MM.1S (cell line): ENCODE results near the gene CCL1.

Experiments used
- EZH2 ChIP-seq: fragments of 300-600 bp; sonication (generic); optimal IDR thresholded peaks from 2 replicates; pipeline ENCODE3; 2017; ENCODE audit warnings: low read depth, mild to moderate bottlenecking, antibody characterized with exemption, low read length, mixed read lengths
- EZH2phosphoT487 ChIP-seq: fragments of 300-600 bp; sonication (generic); IDR thresholded peaks from 2 replicates; pipeline ENCODE4 v1.6.1; 2018; ENCODE audit warnings: antibody characterized with exemption, low read length
- TF ChIP-seq, protein P1 (sequence below): fragments of 300-600 bp; sonication (generic); IDR thresholded peaks from 2 replicates; pipeline ENCODE4 v1.5.1; 2016; ENCODE audit warnings: antibody characterized with exemption, low read length, mixed read lengths

DNA sequence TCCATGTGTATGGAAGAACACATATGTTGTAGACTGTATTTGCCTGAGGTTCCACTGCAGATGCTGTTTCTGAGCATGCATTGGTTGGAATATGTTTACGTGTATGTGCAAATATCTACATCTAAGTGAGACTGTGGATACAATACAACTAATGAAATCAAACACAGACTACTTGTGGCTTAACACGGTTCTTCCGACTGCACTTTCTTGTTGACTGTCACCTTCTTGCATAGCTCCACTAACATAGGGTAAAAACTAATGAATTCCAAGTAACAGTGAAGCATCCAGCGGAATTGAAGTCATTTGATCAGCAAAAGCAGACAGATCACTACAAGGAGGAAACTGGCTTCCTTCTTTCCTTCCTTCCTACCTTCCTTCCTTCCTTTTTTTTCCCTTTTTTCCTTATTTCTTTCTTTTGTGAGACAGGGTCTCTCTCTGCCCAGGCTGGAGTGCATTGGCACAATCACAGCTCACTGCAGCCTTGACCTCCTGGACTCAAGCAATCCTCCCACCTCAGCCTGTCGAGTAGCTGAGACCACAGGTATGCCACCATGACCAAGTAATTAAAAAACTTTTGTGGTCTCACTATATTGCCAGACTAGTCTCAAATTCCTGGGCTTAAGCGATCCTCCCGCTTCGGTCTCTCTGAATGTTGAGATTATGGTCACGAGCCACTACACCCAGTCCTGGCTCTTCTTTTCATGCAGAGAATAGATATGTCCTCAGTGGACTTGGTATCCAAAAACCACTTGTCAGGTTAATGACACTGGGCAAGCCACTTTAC is 22.0 kb upstream of the CCL1 start:
- no peak for TF ChIP-seq EZH2
- TF ChIP-seq, protein P1, sequence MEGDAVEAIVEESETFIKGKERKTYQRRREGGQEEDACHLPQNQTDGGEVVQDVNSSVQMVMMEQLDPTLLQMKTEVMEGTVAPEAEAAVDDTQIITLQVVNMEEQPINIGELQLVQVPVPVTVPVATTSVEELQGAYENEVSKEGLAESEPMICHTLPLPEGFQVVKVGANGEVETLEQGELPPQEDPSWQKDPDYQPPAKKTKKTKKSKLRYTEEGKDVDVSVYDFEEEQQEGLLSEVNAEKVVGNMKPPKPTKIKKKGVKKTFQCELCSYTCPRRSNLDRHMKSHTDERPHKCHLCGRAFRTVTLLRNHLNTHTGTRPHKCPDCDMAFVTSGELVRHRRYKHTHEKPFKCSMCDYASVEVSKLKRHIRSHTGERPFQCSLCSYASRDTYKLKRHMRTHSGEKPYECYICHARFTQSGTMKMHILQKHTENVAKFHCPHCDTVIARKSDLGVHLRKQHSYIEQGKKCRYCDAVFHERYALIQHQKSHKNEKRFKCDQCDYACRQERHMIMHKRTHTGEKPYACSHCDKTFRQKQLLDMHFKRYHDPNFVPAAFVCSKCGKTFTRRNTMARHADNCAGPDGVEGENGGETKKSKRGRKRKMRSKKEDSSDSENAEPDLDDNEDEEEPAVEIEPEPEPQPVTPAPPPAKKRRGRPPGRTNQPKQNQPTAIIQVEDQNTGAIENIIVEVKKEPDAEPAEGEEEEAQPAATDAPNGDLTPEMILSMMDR = no peak
- no peak for TF ChIP-seq EZH2phosphoT487
